Endothelial cell of umbilical vein (primary cell): ENCODE measurements around the gene AP1B1. TPM values are rescaled to one million over a fixed set of nuclear protein-coding genes. Genes with fewer than 3 reads are reported as not detected.

Experiments used
- BruUV-seq: library from RNA; stranded (reverse); fragments of 400-500 nt; replicated peaks from 2 replicates; lab custom pipeline; 2021; lab: Mats Ljungman, UMichigan
- CTCF ChIA-PET: fragments of 300-600, 350-600 bp; sonication (Branson Sonifier 250); formaldehyde crosslinking; loops from one replicate; lab custom pipeline; 2021; ENCODE audit warnings: antibody characterized with exemption, inconsistent platforms; lab: Charles Lee
- POLR2A ChIA-PET: fragments of 300-600, 350-600 bp; sonication (Branson Sonifier 250); formaldehyde crosslinking; loops from one replicate; lab custom pipeline; 2021; ENCODE audit warnings: antibody characterized with exemption, inconsistent platforms; lab: Charles Lee
- DNase-seq: peaks from one replicate; pipeline ENCODE4 v3.0.0-alpha.2; 2011; ENCODE audit warnings: low read depth, low spot score
- FAIRE-seq: peaks from 2 replicates; lab custom pipeline; 2011; peaks lifted over from hg19 to GRCh38; lab: Jason Lieb, UNC
- H2AFZ ChIP-seq: 2 replicates; pipeline ENCODE4 v1.6.0; 2012; ENCODE audit warnings: low read depth, low read length, control low read depth, inconsistent platforms
- H3K27ac ChIP-seq: 2 replicates; pipeline ENCODE4 v1.5.1; 2011; ENCODE audit warnings: low read depth, mild to moderate bottlenecking, control low read depth, low read length, moderate library complexity; ENCODE audit not compliant: insufficient read depth
- H3K27me3 ChIP-seq, 2 experiments: 2 replicates each; pipeline versions ENCODE4 v1.6.0 to v1.6.1; 2011; ENCODE audit warnings: low read length in 2 of 2, mixed read lengths in 1 of 2; ENCODE audit not compliant: control insufficient read depth in 2 of 2, insufficient read depth in 2 of 2
- H3K36me3 ChIP-seq, 2 experiments: 2 replicates in 1 of 2; 3 replicates in 1 of 2; pipeline ENCODE4 v1.5.1; 2011; ENCODE audit warnings: low read length in 2 of 2, mild to moderate bottlenecking in 1 of 2, moderate library complexity in 1 of 2; ENCODE audit not compliant: control insufficient read depth in 2 of 2, insufficient read depth in 2 of 2; ENCODE audit errors: extremely low read depth in 1 of 2
- H3K4me1 ChIP-seq: 3 replicates; pipeline ENCODE4 v1.5.1; 2011; ENCODE audit warnings: mild to moderate bottlenecking, low read length; ENCODE audit not compliant: control insufficient read depth, insufficient read depth; ENCODE audit errors: extremely low read depth
- H3K4me2 ChIP-seq: 2 replicates; pipeline ENCODE4 v1.6.1; 2011; ENCODE audit warnings: low read length, control low read depth, mixed read lengths; ENCODE audit not compliant: insufficient read depth
- H3K4me3 ChIP-seq, 3 experiments: fragments of 200-600 bp in 1 of 3; sonication (generic), shearing (Covaris generic) in 1 of 3; replicated peaks in 1 of 3; 2 replicates each; pipeline ENCODE4 v1.5.1; 2011 to 2016; ENCODE audit warnings: control low read depth in 3 of 3, low read length in 3 of 3, mild to moderate bottlenecking in 2 of 3, inconsistent platforms in 1 of 3, low read depth in 1 of 3, moderate library complexity in 1 of 3; ENCODE audit not compliant: insufficient read depth in 1 of 3
- H3K79me2 ChIP-seq: 2 replicates; pipeline ENCODE4 v1.6.0; 2012; ENCODE audit warnings: low read length, inconsistent platforms; ENCODE audit not compliant: control insufficient read depth, insufficient read depth
- H3K9ac ChIP-seq: replicated peaks from 2 replicates; pipeline ENCODE3; 2011; ENCODE audit warnings: low read length, control low read depth; ENCODE audit not compliant: insufficient read depth; ENCODE audit errors: extremely low read depth
- H3K9me1 ChIP-seq: replicated peaks from 3 replicates; pipeline ENCODE4 v1.6.0; 2011; ENCODE audit warnings: mild to moderate bottlenecking, low read length; ENCODE audit not compliant: control insufficient read depth, insufficient read depth; ENCODE audit errors: extremely low read depth
- H3K9me3 ChIP-seq: replicated peaks from 2 replicates; pipeline ENCODE4 v1.5.1; 2012; ENCODE audit warnings: low read length, inconsistent platforms; ENCODE audit not compliant: control insufficient read depth, insufficient read depth
- H4K20me1 ChIP-seq: replicated peaks from 2 replicates; pipeline ENCODE3; 2011; ENCODE audit warnings: mild to moderate bottlenecking, low read length; ENCODE audit not compliant: control insufficient read depth, insufficient read depth; ENCODE audit errors: extremely low read depth
- CTCF ChIP-seq, 2 donors: IDR thresholded peaks; 1 replicate in 1 of 2; 2 replicates in 1 of 2; pipeline ENCODE4 v1.5.1; 2011; ENCODE audit warnings: low read length in 2 of 2, mild to moderate bottlenecking in 2 of 2, moderate library complexity in 2 of 2, control low read depth in 1 of 2, inconsistent platforms in 1 of 2, low read depth in 1 of 2; ENCODE audit not compliant: insufficient read depth in 1 of 2; ENCODE audit errors: extremely low read depth in 1 of 2
- EZH2 ChIP-seq: IDR thresholded peaks from 2 replicates; pipeline ENCODE4 v1.6.1; 2012; ENCODE audit warnings: borderline replicate concordance, low read depth, mild to moderate bottlenecking, moderate library complexity, low read length, inconsistent platforms; ENCODE audit not compliant: severe bottlenecking
- FOS ChIP-seq: IDR thresholded peaks from 2 replicates; pipeline ENCODE4 v1.6.1; 2011; ENCODE audit warnings: mild to moderate bottlenecking, low read length, moderate library complexity, borderline replicate concordance; ENCODE audit not compliant: insufficient read depth
- MAX ChIP-seq: IDR thresholded peaks from 2 replicates; pipeline ENCODE4 v1.6.1; 2011; ENCODE audit not compliant: insufficient read depth, insufficient read length
- POLR2A ChIP-seq: IDR thresholded peaks from 2 replicates; pipeline ENCODE4 v1.6.1; 2012; ENCODE audit warnings: low read depth, mild to moderate bottlenecking, control low read depth, low read length
- POLR2AphosphoS5 ChIP-seq: IDR thresholded peaks from 2 replicates; pipeline ENCODE4 v1.6.1; 2012; ENCODE audit warnings: low read depth, mild to moderate bottlenecking, control low read depth, low read length, moderate library complexity; ENCODE audit not compliant: insufficient read depth
- dilution Hi-C: fragments of 300-500 bp; cut with MboI; formaldehyde crosslinking; loops from one replicate; pipeline ENCODE4 v1.15.0; 2019; ENCODE audit warnings: low sequenced_read_pairs; ENCODE audit not compliant: extremely low pct_ligation_motif_present
- intact Hi-C: fragments of 100-400 bp; cut with micrococcal nuclease; formaldehyde crosslinking; loops from one replicate; pipeline ENCODE4 v1.10.0; 2022
- polyA plus RNA-seq, 4 experiments: library from polyadenylated mRNA; depleted of rRNA in 3 of 4; stranded (reverse) in 3 of 4; unstranded in 1 of 4; fragments of >200 nt; gene quantifications; 2 replicates each; pipeline versions ENCODE4 v1.2.1 to v1.2.3, GENCODE V29; 2011 to 2012; ENCODE audit warnings: missing spikeins in 1 of 4
- total RNA-seq: library from RNA; stranded (reverse); gene quantifications from 2 replicates; pipeline ENCODE4 v1.2.3, GENCODE V29; 2021

Gene AP1B1
- total and polyA plus RNA-seq, 2 donors (not counting 3 experiments of a cell fraction or from before 2014, with no cell fraction given), result 107 to 131 TPM

- POLR2A ChIA-PET, result no interaction called here
- CTCF ChIA-PET, result no interaction called here
- DNase-seq, result no peak
Measured at GRCh38 chr22:29316141-29316828, 72.1 kb downstream of the AP1B1 start.

More at GRCh38 chr22:29316141-29316828, 72.1 kb downstream of the AP1B1 start:
- no peaks in the 10 kb centered on the region for H3K79me2 ChIP-seq
- H3K36me3 ChIP-seq, result peaks cover 0 to 4% of the 10 kb centered on the region in 2 experiments
- no peak overlapping the region for H3K9ac ChIP-seq
- no peak overlapping the region for H3K4me3 ChIP-seq
- no peak overlapping the region for H2AFZ ChIP-seq
- FAIRE-seq, result no peak
- dilution Hi-C loops, result no loop called here
- intact Hi-C loops, result no loop called here
- H3K27me3 ChIP-seq, result peaks cover 29% of the 10 kb centered on the region in 2 experiments
- peaks cover 5% of the 10 kb centered on the region for H3K4me1 ChIP-seq
- no peaks in the 10 kb centered on the region for H3K9me1 ChIP-seq
- TF ChIP-seq POLR2AphosphoS5 (no peak), CTCF (IDR thresholded peaks at IDR 0.05; ENCODE audit: extremely low read depth in 1 of 2, insufficient read depth in 1 of 2, low read depth in 1 of 2, low read length in 2 of 2) (no peak), POLR2A (no peak), EZH2 (no peak), FOS (no peak), MAX (no peak)
- no TSS peak for BruUV-seq
- H3K9me3 ChIP-seq, result no peaks in the 10 kb centered on the region
- no peak overlapping the region for H3K27ac ChIP-seq
- H3K4me2 ChIP-seq, result no peak overlapping the region
- H4K20me1 ChIP-seq, result no peaks in the 10 kb centered on the region
